ENCODE measurements around the gene AURKAIP1.

- no peak for TF ChIP-seq CTCF (IDR thresholded peaks at IDR 0.05)
- TF ChIP-seq POLR2A (IDR thresholded peaks at IDR 0.05): no peak
These were observed 5.9 kb upstream of the AURKAIP1 start for GRCh38 chr1:1380860-1381259.

Measured in Peyer's patch (tissue), 4 donors.